Measurements from ENCODE around the gene FOXA2.
"Not testable (repeated sequence)": the region's sequence is repeated elsewhere in the genome, so short reads cannot be mapped to it uniquely, and the experiment has no call there.

FOXA2 gene

DNA sequence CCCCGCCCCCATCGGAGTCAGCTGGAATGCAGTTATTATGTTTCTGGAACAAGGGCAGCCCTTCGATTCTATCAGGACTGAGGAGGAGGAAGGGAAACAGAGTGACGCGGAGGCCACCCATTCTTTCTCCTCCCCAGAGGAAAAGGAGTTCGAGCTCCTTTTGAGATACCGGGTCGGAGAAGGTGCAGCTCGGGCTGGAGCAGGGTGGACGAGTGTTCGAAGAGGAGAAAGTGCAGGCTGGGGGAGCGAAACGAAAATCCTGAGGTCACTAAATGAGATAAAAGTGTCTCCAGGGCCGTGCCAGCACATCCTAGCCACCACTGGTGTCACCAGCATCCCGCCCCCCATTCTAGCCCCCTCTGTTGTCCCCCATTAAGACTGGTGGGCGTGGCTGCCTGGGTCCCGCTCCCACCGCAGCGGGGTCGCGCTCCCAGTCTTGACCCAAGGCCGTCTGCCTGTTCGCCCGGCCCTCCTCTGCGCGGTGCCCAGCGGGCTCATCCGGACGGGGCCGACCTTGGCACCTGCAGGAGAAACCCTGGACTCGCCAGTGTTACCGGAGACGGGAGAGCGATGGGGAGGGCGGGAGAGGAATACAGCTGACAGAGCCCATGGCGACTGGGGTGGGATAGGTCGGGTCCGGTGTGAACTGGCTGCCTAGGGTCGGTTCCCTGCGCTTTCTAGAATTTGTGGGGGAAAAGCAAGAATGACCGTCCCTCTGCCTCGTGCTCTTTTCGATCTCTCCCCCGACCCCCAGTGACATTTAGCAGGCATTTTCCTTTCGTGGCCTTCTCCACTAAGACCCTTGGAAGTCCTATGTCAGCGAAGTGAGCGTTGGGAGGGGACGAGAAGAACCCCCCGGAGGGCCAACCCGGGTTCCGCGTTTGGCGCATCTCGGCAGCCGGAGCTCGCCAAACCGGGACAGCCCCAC, 16.2 kb downstream of the FOXA2 start:
- DNase-seq (ENCODE audit: low spot score) = no peak

DNA sequence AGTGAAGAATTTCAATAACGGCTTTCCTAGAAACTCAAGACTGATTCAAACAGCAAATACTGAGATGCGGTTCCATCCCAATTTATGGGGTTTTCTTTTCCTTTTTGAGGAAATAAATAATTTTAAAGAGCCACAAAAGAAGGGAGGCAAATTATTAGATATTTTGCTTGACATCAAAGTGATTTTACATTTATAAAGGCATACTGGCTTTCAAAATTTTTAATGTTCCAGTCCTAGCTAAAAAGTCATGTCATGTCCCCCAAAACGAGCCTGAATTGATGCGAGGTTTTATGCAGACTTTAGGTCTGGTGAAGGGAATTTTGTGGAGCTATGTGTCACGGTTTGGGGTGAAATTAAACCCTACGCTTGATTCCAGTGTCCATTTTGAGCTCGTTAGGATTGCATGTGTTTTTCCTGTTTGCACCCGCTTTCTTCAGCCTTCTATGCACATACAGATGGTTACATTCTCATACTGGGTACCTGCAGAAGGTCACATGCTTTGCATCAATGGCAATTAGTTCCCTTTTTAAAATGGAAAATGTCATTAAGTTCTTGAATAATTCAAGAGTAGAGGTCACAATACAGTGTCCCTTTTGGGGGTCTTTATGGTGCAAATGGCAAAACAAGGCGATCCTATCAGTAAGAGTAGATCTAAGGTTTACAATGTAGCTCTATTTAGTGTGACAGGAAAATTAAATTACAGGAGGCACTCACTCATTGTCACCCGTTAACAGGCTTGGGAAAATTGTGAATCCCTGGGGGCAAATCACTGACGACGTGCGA, 17.3 kb downstream of the FOXA2 start:
- no peak for DNase-seq (ENCODE audit: low spot score)

DNA sequence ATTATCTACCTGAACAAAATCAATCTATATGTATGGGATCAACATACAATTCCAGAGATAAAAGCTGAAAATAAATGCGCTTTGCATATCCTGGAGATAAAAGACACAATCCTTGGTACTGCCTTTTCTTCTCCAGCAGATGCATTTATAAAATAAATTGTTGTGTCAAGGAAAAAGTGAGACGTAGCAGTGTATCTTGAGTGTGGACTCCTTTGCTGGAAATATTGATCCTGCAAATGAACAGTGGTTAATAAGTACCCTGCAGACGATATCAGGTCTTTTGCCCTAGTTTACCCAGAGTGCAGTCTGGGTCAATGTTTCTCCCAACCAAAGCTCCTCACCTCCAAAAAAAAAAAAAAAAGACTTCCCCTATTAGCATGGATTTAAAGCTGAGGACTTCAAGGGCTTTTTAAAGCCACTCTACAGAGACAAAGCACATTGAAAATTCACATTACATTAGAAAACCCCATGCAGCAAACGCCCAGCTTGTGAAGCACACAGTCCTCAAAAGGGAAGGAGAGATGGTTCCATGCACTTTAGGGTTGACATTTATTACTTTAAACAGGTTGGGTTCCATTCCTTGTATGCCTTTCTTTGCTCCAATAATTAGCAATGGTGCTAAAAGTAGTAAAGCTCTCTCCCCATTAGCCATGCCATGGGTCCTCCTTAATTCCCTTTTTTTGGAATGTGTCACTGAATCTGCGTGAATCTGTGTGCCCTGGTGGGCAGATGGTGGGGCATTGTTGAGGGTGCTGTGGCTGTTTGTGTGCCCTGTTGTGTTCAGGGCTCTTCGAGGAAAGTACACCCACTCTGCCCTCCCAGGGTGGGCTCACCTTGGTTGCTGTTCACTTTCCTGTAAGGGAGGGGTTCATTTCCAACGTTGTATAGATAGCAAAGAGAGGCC, 21.1 kb downstream of the FOXA2 start:
- no peak for DNase-seq (ENCODE audit: low spot score)

DNA sequence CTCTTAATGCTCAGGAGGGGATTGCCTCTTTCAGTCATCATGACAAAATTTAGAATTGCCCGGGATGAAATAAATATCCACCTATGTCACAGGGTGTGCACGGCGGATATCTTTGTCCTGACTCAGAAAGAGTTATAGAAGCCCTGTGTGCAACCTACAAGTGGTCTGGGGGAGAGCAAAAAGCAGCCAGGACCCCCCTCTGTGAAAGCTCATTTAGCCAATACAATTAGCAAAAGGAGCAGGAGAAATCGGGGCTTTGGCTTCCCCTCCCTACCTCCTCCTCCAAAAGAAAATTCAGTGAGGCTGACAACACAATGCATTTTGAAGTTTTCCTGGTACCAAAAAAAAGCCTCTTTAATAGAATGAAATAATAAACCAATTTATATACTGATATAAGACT, 21.8 kb downstream of the FOXA2 start:
- DNase-seq (ENCODE audit: low spot score) = no peak

DNA sequence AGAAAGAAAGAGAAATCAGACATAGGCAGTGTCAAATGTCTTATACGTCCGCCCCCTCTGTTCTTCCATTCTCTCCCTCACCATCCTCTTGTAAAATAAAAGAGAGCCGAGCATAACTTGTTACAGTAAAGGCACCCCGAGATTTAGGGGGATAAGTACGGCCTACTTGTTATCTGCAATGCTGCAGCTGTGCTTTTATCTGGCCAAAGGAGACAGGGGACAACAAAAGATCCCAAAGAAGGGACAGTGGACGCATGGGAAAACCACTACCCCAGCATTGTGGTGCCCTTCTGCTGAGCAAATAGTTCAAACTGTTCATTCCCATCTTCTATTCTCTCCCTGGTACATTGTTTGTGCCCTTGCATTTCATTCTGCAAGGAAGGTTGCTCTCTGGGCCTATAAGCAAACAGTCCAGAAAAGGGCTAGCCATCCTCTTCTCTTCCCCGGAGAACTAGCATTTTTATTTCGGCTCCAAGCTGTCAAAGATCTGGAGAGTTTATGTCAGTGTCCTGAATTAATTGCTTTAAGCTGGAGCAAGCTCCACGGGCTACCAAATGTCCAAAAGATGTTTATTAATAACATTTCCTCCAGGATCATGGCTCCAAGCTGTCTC, 22.3 kb downstream of the FOXA2 start:
- DNase-seq (ENCODE audit: low spot score) = no peak

DNA sequence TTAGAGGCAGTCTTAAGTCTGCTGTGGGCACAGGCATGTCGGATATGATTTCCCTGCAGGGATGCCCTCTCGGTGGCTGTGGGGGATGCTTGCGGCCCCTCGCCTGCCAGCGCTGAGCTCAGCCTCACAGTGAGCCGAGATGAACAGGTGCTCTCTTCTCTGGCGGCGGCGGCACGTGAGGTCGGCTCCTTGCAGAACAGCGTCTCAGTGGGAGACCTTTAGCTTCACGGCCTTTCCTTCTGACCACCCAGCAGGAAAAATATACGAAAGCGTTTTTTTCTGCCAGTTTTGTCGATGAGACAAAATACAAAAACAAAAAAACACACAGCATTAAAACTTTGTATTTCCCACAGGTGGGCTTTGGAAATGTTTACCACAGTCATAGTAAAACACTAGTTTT, 23.6 kb downstream of the FOXA2 start:
- DNase-seq (ENCODE audit: low spot score) = no peak

DNA sequence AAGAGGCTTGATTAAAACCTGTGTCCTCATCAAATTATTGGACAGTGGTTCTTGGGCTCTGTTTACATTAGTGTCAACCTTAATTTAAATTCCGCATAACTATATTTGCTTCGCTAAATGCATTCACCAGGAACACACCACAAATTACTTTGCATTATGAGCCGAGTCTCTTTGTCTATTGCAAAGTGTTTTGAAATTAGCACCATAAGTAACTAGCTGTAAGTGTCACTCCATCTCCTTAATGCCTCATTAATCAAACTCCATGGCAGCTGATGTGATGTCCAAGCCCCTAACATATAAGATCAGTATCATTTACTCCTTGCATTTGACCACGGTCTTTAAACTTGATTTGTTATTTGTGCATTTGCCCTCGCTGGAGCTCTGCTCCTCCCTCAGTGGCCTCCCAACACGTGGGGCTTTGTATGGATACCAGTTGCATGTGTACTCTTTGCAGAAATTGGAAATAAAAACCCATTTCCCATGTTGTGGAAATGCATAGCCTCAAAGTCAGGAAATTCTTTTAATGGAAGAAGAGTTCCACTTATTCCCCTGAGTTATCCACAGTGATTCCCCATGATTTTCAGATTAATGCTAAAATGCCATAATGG, 24.6 kb downstream of the FOXA2 start:
- DNase-seq (ENCODE audit: low spot score) = no peak

DNA sequence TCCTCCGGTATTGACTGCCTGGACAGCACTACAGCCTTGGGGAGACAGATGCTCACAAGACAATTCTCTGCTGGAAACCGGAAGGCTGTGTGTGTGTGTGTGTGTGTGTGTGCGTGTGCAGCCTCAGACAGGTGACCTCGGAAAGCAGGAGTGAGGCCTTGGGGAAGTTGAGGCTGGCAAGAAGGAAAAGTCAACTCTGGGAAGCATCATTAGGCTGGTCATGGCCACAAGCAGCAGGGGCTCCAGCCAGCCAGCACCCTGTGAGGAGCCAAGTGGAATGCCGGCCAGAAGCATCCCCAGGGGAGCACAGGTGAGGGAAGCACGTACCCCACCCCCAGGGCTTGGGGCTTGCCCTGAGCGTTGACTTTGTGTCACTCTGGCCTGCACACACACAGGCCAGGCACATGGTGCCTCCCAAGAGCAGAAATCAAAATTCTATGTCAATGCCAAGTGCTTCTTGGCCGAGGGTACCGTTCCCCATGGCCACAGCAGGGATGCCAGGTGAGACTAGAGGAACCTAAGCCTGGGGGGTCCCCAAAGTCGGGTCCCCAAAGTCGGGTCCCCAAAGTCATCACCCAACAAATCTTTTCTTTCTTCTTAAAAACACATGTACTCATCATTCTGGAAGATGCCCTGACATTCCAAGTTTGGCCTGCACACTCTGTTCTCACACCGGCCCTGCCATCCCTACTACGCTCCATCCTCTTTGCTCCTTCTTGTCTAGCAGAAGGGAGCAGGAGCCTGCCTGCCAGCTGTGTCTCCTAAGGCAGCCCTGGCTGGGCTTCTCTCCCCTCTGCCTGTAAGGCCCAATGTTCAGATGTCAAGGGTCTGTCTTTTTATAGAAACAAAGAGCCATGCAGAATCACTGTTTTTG, 26.7 kb downstream of the FOXA2 start:
- DNase-seq (ENCODE audit: low spot score) = no peak

DNA sequence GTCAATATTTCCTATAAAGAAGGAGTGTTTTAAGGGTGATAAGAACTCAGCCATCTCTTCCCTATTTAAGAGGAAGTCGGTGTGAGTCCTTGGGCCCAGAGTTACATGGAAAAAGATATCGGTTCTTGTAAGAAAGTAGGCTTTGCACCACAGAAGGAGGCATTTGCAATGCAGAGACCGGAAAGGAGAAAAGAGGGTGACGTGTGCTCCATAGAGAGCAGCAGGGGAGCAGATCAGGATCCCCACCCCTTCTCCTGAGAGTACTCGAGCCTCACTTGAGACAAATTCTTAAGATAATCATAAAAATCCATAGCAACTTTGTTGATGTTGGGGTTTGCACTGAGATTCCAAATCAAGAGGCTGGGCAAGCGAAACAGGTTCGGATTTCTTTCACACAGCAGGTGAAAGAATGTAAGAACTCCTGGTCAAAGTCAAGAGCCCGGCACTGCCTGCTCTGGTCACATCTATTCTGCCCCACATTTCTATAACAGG, 27.8 kb downstream of the FOXA2 start:
- DNase-seq (ENCODE audit: low spot score) = no peak

DNA sequence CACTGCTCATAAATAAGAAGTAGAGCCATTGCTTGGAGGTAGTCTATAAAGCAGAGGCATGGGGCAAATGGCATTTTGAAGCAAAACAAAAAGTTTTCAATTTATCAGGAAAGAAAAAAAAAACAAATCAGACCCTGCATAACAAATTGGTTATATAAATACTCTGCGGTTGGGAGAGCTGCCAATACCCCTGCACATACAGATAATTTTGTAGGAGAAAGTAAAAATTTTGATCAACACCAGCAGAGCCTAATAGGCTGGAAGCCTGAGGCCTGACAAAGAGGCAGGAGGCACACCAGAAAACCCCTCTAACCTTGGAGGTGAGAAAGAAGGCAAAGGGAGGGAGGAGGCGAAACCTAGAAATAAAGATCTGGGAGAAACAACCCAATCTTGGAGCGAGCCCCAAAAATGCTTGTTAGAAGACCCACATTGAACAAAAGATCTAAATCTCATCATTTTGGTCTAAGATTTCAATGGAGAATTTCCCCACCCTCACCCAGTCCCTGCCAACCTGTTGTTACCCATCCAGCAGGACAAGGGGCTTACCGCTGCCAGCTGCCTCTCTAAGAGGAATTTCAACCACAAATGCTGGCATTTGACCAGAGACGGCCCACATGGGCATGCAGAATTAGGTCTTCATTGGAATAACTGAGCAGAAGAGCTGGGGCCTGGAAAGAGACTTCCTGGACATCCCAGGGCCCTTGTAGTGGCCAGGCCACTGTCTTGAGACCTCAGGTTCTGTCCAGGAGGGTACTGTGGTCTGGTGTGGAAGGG, 28.4 kb downstream of the FOXA2 start:
- no peak for DNase-seq (ENCODE audit: low spot score)

DNA sequence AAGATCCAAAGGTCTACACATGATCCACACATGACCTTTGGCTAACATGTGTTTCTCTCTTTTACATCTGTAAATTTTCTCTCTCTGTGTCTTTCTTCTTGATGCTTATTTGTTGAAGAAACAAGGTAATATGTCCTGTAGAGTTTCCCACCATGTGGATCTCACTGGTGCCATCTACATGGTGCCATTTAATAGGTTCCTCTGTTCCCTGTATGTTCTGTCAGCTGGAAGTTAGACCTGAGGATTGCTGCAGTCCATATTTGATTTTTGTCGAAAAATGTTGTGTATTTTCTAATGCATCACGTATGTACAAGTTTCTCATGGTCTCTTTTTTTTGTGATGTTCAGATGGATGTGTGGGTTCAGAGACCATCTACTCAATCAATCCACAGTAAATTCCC, 30.0 kb downstream of the FOXA2 start:
- DNase-seq (ENCODE audit: low spot score) = no peak

DNA sequence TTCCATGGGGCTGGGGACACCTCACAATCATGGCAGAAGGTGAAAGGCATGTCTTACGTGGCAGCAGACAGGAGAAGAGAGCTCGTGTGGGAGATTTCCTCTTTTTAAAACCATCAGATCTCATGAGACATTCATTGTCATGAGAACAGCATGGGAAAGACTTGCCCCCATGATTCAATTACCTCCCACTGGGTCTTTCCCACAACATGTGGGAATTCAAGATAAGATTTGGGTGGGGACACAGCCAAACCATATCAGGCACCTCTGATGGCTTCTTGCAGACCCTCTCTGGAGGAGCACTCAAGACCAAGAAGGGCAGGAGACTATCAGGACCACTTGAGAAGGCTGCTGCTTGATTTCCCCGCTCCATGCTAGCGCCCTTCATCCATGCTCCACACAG, 33.9 kb downstream of the FOXA2 start:
- DNase-seq (ENCODE audit: low spot score) = not testable (repeated sequence)

DNA sequence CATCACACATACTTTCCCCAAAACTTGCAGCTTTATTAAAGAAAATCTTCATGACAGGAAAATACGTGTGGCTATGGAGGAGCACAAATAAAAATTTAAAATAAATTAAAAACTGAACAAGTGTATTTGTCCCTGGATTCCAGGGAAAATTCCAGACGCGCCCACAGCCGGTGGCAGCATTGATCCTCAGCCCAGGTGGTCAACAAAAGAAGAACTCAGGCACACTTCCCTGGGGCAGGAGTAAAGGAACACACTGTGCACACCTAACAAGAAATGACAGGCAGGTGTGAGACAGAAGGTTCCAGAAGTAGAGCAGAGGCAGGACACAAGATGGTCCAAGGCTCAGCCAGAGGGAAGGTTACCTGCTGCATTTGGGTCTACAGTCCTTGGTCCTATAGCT, 36.3 kb downstream of the FOXA2 start:
- DNase-seq (ENCODE audit: low spot score) = no peak

DNA sequence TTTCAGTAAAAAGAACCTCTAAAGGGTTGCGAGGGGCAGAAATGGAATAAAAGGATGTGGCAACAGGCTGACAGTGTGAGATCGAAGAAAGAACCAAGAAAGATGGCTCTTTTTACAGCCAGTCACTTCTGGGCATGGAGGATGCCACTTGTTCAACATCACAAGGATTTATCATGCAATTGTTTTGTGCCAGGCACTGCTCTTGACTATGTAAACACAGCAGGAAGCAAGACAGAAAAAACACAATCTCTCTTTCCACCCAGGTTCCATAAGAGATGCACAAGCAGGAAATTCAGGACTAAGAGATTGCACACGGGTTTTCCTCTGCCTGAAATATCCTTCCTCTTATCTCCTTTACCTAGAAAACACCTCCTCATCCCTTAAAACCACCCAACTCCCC, 38.0 kb downstream of the FOXA2 start:
- no peak for DNase-seq (ENCODE audit: low spot score)

DNA sequence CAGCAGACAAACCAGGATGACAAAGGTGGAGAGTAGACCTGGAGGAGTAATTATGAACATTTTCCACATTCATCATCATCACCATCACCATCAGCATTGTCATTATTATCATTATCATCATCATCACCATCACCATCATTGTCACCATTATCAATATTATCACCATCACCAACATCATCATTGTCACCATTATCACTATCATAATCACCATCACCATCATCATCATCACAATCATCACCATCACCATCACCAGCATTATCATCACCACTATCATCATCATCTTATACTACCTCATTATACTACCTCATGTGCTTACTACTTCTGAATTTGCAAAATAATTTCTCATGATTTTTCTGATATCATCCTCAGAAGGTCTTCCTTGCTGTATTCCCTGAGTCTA, 39.3 kb downstream of the FOXA2 start:
- no peak for DNase-seq (ENCODE audit: low spot score)

DNA sequence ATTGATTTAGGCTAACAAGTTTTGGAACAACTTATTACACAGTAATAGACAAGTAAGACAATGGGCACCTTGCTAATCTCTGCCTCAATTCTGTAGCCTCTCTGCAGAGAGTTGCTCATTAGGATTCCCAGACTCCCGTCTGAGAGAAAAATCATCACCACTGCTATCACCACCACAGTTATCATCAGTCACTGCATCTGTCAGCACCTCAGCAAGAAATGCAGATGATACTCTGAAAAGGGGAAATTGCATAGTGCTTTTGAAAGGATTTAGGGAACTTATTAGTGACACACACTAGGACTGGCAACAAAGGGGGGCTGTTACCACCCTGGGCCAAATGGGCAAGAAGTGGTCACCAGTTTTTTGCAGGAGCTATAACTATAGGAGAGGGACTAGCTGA, 39.9 kb downstream of the FOXA2 start:
- DNase-seq (ENCODE audit: low spot score) = no peak

DNA sequence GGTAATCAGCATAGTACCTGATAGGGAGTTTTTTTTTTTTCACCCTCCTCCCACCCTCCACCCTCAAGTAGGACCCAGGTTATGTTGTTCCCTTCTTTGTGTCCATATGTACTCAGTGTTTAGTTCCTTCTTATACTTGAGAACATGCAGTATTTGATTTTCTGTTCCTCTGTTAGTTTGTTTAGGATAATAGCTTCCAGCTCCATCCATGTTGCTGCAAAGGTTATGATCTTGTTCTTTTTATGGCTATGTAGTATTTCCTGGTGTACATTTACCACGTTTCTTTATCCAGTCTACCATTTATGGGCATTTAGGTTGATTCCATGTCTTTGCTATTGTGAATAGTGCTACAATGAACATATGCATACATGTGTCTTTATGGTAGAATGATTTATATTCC, 41.9 kb downstream of the FOXA2 start:
- DNase-seq (ENCODE audit: low spot score) = no peak

DNA sequence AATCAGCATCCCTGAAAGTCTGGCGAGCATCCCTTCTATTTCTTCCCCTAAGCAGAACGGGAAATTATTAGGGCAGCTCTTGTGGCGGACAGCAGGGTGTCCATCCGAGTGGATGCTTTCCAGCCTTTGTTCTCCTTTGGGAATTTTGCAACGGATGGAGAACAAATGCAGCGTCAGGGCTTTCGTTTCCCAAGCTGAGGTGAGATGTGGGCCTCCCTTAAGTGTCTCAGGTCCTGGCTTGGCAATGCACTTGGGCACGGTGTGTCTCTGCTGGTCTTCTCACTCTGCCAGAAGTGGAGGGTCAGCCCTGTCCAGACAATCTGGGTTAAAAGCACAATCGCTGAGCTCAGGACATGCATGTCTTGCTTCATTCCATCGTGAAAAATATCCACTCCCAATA, 43.5 kb downstream of the FOXA2 start:
- no peak for DNase-seq (ENCODE audit: low spot score)

DNA sequence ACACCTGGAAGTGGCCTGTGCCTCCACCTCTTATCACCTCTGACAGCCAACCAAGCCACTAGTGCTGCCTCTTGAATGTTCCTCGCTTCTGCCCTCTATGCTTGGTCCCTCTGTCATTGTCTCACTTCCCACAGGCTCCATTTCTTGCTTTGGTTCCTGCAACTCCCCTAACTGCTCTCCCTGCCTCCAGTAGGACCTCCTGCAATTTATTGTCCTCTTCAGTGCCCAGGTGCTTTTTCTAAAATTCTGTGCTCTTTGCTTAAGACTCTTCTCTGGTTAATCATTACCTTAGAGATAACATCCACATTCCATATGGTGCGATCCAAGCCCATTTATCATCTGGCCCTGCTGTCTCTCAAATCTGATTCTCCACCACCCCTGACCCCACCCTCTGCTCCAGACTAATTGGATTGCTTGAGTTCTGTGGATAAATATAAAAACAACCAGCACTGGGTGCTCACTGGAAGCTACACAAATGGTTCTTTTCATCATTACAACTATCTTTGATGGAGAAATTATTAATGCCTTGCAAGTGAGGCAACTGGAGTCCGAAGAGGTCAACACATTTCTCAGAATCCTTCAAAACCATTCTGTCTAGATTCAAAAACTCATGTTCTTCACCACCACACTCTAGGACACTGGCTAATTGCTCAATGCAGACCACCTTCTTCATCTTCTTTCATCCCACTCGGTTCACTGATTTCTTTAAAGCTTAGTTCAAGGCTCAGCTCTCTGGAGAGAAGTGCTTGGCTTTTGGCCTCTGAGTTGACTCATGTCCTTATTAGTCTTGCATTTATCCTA, 47.2 kb downstream of the FOXA2 start:
- DNase-seq (ENCODE audit: low spot score) = no peak
